ENCODE results near the gene GRK5. TPM values are rescaled to one million over a fixed set of nuclear protein-coding genes. Genes with fewer than 3 reads are reported as not detected.

GRK5 gene
- total RNA-seq, 3 donors from 2014 or later (not counting 1 experiment from before 2014, with no cell fraction given) = 37.6 to 54.3 (median 47.9) TPM

GRCh38 chr10:119413471-119414080 is 206.2 kb downstream of the GRK5 start:
- ATAC-seq (no peak), DNase-seq (no peak)
- Mint-ChIP-seq H3K4me1 (peaks cover 4 to 7% of the 10 kb centered on the region in 2 donors), H3K27ac (no peak overlapping the region), H3K36me3 (no peaks in the 10 kb centered on the region), H3K4me3 (no peak overlapping the region), H3K9me3 (no peaks in the 10 kb centered on the region), H3K27me3 (ENCODE audit: low read depth in 2 of 2) (no peaks in the 10 kb centered on the region)
- Histone ChIP-seq H3K9me3 (ENCODE audit: control insufficient read depth, insufficient read depth, low read length) (no peaks in the 10 kb centered on the region), H3K4me3 (ENCODE audit: low read length) (no peak overlapping the region), H3K4me1 (ENCODE audit: control insufficient read depth, insufficient read depth, low read length) (no peaks in the 10 kb centered on the region), H3K27ac (ENCODE audit: low read length) (no peak overlapping the region), H3K27me3 (ENCODE audit: control insufficient read depth, insufficient read depth, low read length) (no peaks in the 10 kb centered on the region), H3K36me3 (ENCODE audit: control insufficient read depth, insufficient read depth, low read length) (no peaks in the 10 kb centered on the region)
- intact Hi-C loops (cut with micrococcal nuclease) = no loop called here
- WGBS (ENCODE audit: insufficient coverage) = 82% methylated on average over 18 of the region's 20 CpGs
- TF ChIP-seq CTCF (IDR thresholded peaks at IDR 0.05) = no peak

GRCh38 chr10:119414081-119414611 is 206.8 kb downstream of the GRK5 start:
- H3K9me3 ChIP-seq (ENCODE audit: control insufficient read depth, insufficient read depth, low read length) = no peaks in the 10 kb centered on the region
- Mint-ChIP-seq H3K27ac (no peak overlapping the region), H3K27me3 (ENCODE audit: low read depth in 2 of 2) (no peaks in the 10 kb centered on the region), H3K36me3 (no peaks in the 10 kb centered on the region), H3K4me3 (no peak overlapping the region), H3K9me3 (no peaks in the 10 kb centered on the region), H3K4me1 (peaks cover 4 to 7% of the 10 kb centered on the region in 2 donors)
- WGBS (ENCODE audit: insufficient coverage) = 91% methylated on average over 9 of the region's 10 CpGs
- ATAC-seq (no peak), DNase-seq (no peak)
- no peak for TF ChIP-seq CTCF (IDR thresholded peaks at IDR 0.05)
- no peaks in the 10 kb centered on the region for H3K27me3 ChIP-seq (ENCODE audit: control insufficient read depth, insufficient read depth, low read length)
- intact Hi-C loops (cut with micrococcal nuclease) = no loop called here
- H3K4me3 ChIP-seq (ENCODE audit: low read length) = no peak overlapping the region
- no peaks in the 10 kb centered on the region for H3K4me1 ChIP-seq (ENCODE audit: control insufficient read depth, insufficient read depth, low read length)
- H3K36me3 ChIP-seq (ENCODE audit: control insufficient read depth, insufficient read depth, low read length) = no peaks in the 10 kb centered on the region
- H3K27ac ChIP-seq (ENCODE audit: low read length) = no peak overlapping the region

GRCh38 chr10:119415121-119415520 is 207.8 kb downstream of the GRK5 start:
- H3K36me3 ChIP-seq (ENCODE audit: control insufficient read depth, insufficient read depth, low read length) = no peaks in the 10 kb centered on the region
- no peaks in the 10 kb centered on the region for H3K9me3 ChIP-seq (ENCODE audit: control insufficient read depth, insufficient read depth, low read length)
- no peak overlapping the region for H3K4me3 ChIP-seq (ENCODE audit: low read length)
- Mint-ChIP-seq H3K27ac (no peak overlapping the region), H3K4me3 (no peak overlapping the region), H3K9me3 (no peaks in the 10 kb centered on the region), H3K27me3 (ENCODE audit: low read depth in 2 of 2) (no peaks in the 10 kb centered on the region), H3K4me1 (peaks cover 4 to 6% of the 10 kb centered on the region in 2 donors), H3K36me3 (no peaks in the 10 kb centered on the region)
- no peaks in the 10 kb centered on the region for H3K4me1 ChIP-seq (ENCODE audit: control insufficient read depth, insufficient read depth, low read length)
- no peaks in the 10 kb centered on the region for H3K27me3 ChIP-seq (ENCODE audit: control insufficient read depth, insufficient read depth, low read length)
- DNase-seq (no peak), ATAC-seq (no peak)
- no peak overlapping the region for H3K27ac ChIP-seq (ENCODE audit: low read length)
- intact Hi-C loops (cut with micrococcal nuclease) = no loop called here
- no peak for TF ChIP-seq CTCF (IDR thresholded peaks at IDR 0.05)
- 84% methylated on average over 6 of the region's 6 CpGs for WGBS (ENCODE audit: insufficient coverage)

Data from natural killer cell (primary cell).